K562 (cell line): ENCODE measurements around the gene ITPR2. TPM values are rescaled to one million over a fixed set of nuclear protein-coding genes. Genes with fewer than 3 reads are reported as not detected.
A peak's percentile ranks its signal among the peaks of the same experiment; 100 is the strongest.

Experiments
- ARHGAP35 ChIP-seq: fragments of 450-650 bp; IDR thresholded peaks from 2 replicates; pipeline ENCODE4 v1.6.1; 2018; ENCODE audit not compliant: partially characterized antibody
- CTCFL ChIP-seq: IDR thresholded peaks from 2 replicates; pipeline ENCODE4 v1.6.1; 2011; ENCODE audit warnings: borderline replicate concordance, low read depth, mild to moderate bottlenecking, moderate library complexity, low read length; ENCODE audit not compliant: insufficient read depth, poor library complexity, severe bottlenecking
- RBM25 ChIP-seq: fragments of 200-400 bp; formaldehyde crosslinking; IDR thresholded peaks from 2 replicates; pipeline ENCODE4 v1.6.1; 2018; ENCODE audit warnings: low read length, low read depth, moderate library complexity; ENCODE audit not compliant: severe bottlenecking
- RNF2 ChIP-seq: sonication (generic); IDR thresholded peaks from 2 replicates; pipeline ENCODE4 v1.6.1; 2016
- TFAP4 ChIP-seq: sonication (generic); formaldehyde crosslinking; IDR thresholded peaks from 2 replicates; pipeline ENCODE4 v1.8.0; 2022; ENCODE audit warnings: missing genetic modification reagents, mild to moderate bottlenecking, moderate library complexity, borderline replicate concordance
- ZBTB11 ChIP-seq, 3 experiments: fragments of 200-800 bp in 1 of 3; fragments of 250-450 bp in 1 of 3; fragments of 450-650 bp in 1 of 3; sonication (Bioruptor Pico) in 1 of 3; sonication (Bioruptor generic) in 1 of 3; formaldehyde crosslinking in 1 of 3; IDR thresholded peaks; 2 replicates each; pipeline versions ENCODE4 v1.6.1 to v1.8.0; 2016 to 2022; ENCODE audit warnings: mild to moderate bottlenecking in 2 of 3, missing genetic modification characterization in 2 of 3, missing compliant biosample characterization in 1 of 3, moderate library complexity in 1 of 3
- polyA plus RNA-seq, 8 experiments: library from polyadenylated mRNA; depleted of rRNA in 4 of 8; stranded (reverse) in 5 of 8; unstranded in 3 of 8; fragments of >200 nt; fragmentation: Nextera tagmentation in 2 of 8; fragmentation: Illumina TruSeq in 1 of 8; extraction: Ambion mirVana in 2 of 8; extraction: Trizol in 1 of 8; gene quantifications; 2 replicates each; pipeline versions ENCODE4 v1.2.1 to v1.2.3, GENCODE V29; 2011 to 2014; ENCODE audit warnings: inconsistent platforms in 1 of 8, missing spikeins in 1 of 8
- total RNA-seq, 7 experiments: library from RNA; depleted of rRNA in 6 of 7; stranded (reverse); fragments of >200 nt in 6 of 7; fragmentation: Illumina TruSeq in 2 of 7; extraction: Trizol in 2 of 7; gene quantifications; 2 replicates each; pipeline versions ENCODE4 v1.2.1 to v1.2.3, GENCODE V29; 2011 to 2021; ENCODE audit warnings: low replicate concordance in 1 of 7

The ITPR2 gene
- total and polyA plus RNA-seq, 9 of the 15 experiments (the other 6 are each of a cell fraction or from before 2014, with no cell fraction given), result 0.21 to 3.3 (median 0.95) TPM

- TF ChIP-seq ZBTB11 (CRISPR knock-in tag; IDR thresholded peaks at IDR 0.05), result no peak
- TF ChIP-seq TFAP4 (CRISPR knock-in tag), result peak; percentile 41; the same call in 1 of the 2 replicates
- TF ChIP-seq ARHGAP35, result no peak
- peak; percentile 58 for TF ChIP-seq CTCFL
- TF ChIP-seq RBM25, result peak; percentile 34
- peak; percentile 27; the same call in 1 of the 2 replicates for TF ChIP-seq RNF2
Measured at GRCh38 chr12:26832822-26833742, at the start of gene ITPR2 (continued).
